Muscle layer of duodenum (tissue), 2 donors: ENCODE results near the gene HOXC4.

Experiments used
- H3K27ac ChIP-seq: one replicate; pipeline ENCODE4 v1.7.0; 2013; ENCODE audit warnings: mild to moderate bottlenecking, low read length
- H3K27me3 ChIP-seq: one replicate; pipeline ENCODE4 v1.7.0; 2013; ENCODE audit warnings: low read depth, mild to moderate bottlenecking, control low read depth, low read length
- H3K36me3 ChIP-seq, 2 donors: one replicate each; pipeline ENCODE4 v1.7.0; 2013; ENCODE audit warnings: low read length in 2 of 2, control low read depth in 1 of 2, mild to moderate bottlenecking in 1 of 2; ENCODE audit not compliant: insufficient read depth in 2 of 2, control insufficient read depth in 1 of 2
- H3K4me1 ChIP-seq, 2 donors: one replicate each; pipeline ENCODE4 v1.7.0; 2013; ENCODE audit warnings: low read length in 2 of 2, mild to moderate bottlenecking in 2 of 2, control low read depth in 1 of 2, moderate library complexity in 1 of 2; ENCODE audit not compliant: insufficient read depth in 2 of 2, control insufficient read depth in 1 of 2
- H3K4me3 ChIP-seq, 2 donors: one replicate each; pipeline ENCODE4 v1.7.0; 2013; ENCODE audit warnings: low read length in 2 of 2, low read depth in 1 of 2, mild to moderate bottlenecking in 1 of 2
- H3K9me3 ChIP-seq, 2 donors: one replicate each; pipeline ENCODE4 v1.7.0; 2013; ENCODE audit warnings: low read length in 2 of 2, control low read depth in 1 of 2, mild to moderate bottlenecking in 1 of 2; ENCODE audit not compliant: control insufficient read depth in 1 of 2
- donor health status: healthy.

HOXC4 gene

GRCh38 chr12:54055552-54055951, 1.9 kb downstream of the HOXC4 start:
- no peak overlapping the region for H3K27ac ChIP-seq
- H3K4me3 ChIP-seq, result peak overlapping the region; percentile 26 to 30
- H3K4me1 ChIP-seq, result peaks cover 0 to 29% of the 10 kb centered on the region in 2 donors
- peaks cover 12% of the 10 kb centered on the region for H3K27me3 ChIP-seq
- H3K9me3 ChIP-seq, result no peaks in the 10 kb centered on the region
- H3K36me3 ChIP-seq, result no peaks in the 10 kb centered on the region

DNA sequence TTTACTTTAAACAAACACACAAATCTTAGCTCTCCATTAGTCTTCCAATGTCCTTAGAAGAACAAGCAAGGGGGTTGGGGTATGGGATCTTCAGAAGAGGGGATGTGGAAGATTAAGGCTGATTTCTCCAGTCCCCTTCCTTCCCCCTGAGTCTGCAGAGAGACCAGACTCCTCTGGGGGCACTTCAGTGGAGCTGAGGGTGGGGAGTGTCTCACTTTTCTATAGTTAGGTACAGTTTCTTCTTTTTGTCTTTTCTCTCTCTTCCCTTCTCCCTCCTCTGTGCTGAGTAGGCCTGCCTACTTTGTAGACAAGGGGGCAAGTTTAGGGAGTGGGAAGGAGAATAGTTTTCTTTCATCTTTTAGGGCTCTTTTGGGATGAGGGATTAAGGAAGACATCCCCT, 2.5 kb downstream of the HOXC4 start:
- peak overlapping the region; percentile 26 to 30 for H3K4me3 ChIP-seq
- peaks cover 0 to 29% of the 10 kb centered on the region in 2 donors for H3K4me1 ChIP-seq
- H3K9me3 ChIP-seq, result no peaks in the 10 kb centered on the region
- H3K36me3 ChIP-seq, result no peaks in the 10 kb centered on the region
- H3K27me3 ChIP-seq, result peaks cover 12% of the 10 kb centered on the region
- H3K27ac ChIP-seq, result no peak overlapping the region

DNA sequence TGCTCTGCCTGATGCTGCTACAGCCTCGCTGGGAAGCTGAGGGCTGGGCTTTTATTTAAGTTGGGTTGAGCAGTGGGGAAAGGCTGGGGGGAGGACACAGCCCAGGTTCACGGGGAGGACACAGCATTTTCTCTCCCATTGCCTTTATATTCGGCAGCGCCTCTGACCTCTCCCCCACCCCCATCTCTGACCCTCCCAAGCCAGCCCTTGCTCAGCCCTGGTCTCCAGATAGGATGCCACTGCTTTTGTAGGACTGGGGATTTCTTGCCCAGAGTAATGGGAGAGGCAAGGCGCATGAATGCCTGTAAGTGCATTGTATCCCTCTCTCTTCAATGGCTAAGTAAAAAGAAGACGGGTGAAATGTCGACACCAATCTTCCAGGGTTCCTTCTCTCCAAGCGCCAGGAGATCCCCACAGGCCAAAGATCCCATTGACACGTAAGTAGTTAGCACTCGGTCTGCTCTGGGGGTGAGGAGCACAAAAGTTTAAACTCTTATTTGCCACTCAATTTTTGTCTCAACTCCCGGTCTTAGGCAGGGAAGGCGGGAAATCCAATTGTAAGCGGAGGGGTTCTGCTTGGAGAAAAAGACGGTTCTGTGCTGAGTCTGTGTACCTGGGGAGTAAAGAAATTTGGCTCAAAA, 4.6 kb downstream of the HOXC4 start:
- H3K36me3 ChIP-seq, result no peaks in the 10 kb centered on the region
- peaks cover 0 to 17% of the 10 kb centered on the region in 2 donors for H3K4me1 ChIP-seq
- H3K4me3 ChIP-seq, result no peak overlapping the region
- H3K27ac ChIP-seq, result no peak overlapping the region
- peaks cover 12% of the 10 kb centered on the region for H3K27me3 ChIP-seq
- H3K9me3 ChIP-seq, result no peaks in the 10 kb centered on the region

DNA sequence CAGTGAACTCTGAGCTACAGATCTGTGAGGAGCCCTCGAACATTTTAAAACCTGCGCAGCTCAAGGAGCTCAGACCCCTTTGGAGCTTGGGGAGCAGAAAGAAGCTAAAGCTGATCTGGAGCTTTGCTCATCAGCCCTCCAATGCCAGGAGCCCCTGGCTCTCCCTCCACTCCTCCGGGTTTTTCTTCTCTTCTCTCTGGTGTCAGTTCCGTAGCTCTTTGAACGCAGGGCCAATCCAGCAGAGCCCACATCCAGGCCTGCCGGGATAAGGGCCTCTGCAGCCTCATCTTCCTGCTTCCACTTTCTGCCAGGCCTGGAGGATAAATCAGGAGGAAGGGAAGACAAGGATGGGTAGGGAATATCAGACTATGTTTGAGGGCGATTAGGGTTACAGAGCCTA, 6.0 kb downstream of the HOXC4 start:
- H3K4me1 ChIP-seq, result peaks cover 0 to 17% of the 10 kb centered on the region in 2 donors
- H3K27me3 ChIP-seq, result peaks cover 14% of the 10 kb centered on the region
- no peak overlapping the region for H3K4me3 ChIP-seq
- H3K27ac ChIP-seq, result peak overlapping the region; percentile 27
- H3K9me3 ChIP-seq, result no peaks in the 10 kb centered on the region
- H3K36me3 ChIP-seq, result no peaks in the 10 kb centered on the region

GRCh38 chr12:54060174-54060974, 6.7 kb downstream of the HOXC4 start:
- no peak overlapping the region for H3K27ac ChIP-seq
- H3K36me3 ChIP-seq, result no peaks in the 10 kb centered on the region
- H3K4me1 ChIP-seq, result peaks cover 0 to 15% of the 10 kb centered on the region in 2 donors
- H3K9me3 ChIP-seq, result no peaks in the 10 kb centered on the region
- no peak overlapping the region for H3K4me3 ChIP-seq
- peaks cover 13% of the 10 kb centered on the region for H3K27me3 ChIP-seq

- H3K4me1 ChIP-seq, result peaks cover 0 to 7% of the 10 kb centered on the region in 2 donors
- no peak overlapping the region for H3K27ac ChIP-seq
- no peaks in the 10 kb centered on the region for H3K9me3 ChIP-seq
- peaks cover 13% of the 10 kb centered on the region for H3K27me3 ChIP-seq
- H3K36me3 ChIP-seq, result no peaks in the 10 kb centered on the region
- no peak overlapping the region for H3K4me3 ChIP-seq
Observed at GRCh38 chr12:54060975-54061778, 7.5 kb downstream of the HOXC4 start.

- Histone ChIP-seq H3K4me3 (no peak overlapping the region), H3K9me3 (no peaks in the 10 kb centered on the region), H3K27me3 (peaks cover 13% of the 10 kb centered on the region), H3K27ac (no peak overlapping the region), H3K4me1 (peaks cover 0 to 6% of the 10 kb centered on the region in 2 donors), H3K36me3 (no peaks in the 10 kb centered on the region)
Observed at GRCh38 chr12:54065677-54066076, 12.0 kb downstream of the HOXC4 start.

DNA sequence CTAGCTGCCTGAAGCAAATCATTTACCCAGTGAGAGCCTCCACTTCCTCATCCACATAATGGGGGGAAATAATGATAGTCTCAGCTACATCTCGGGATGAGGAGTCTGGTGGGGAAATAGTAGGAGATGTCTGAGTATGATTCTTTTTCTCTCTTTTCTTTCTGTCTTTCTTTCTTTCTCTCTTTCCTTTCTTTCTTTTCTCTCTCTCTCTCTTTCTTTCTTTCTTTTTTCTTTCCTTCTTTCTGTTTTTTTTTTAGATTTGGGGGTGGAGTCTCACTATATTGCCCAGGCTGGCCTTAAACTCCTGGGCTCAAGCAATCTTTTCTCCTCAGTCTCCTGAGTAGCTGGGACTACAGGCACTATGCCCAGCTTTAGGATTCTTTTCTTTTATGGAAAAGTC, 12.8 kb downstream of the HOXC4 start:
- H3K4me1 ChIP-seq, result peaks cover 0 to 11% of the 10 kb centered on the region in 2 donors
- no peaks in the 10 kb centered on the region for H3K36me3 ChIP-seq
- H3K4me3 ChIP-seq, result no peak overlapping the region
- H3K27me3 ChIP-seq, result peaks cover 13% of the 10 kb centered on the region
- H3K27ac ChIP-seq, result no peak overlapping the region
- H3K9me3 ChIP-seq, result no peaks in the 10 kb centered on the region

GRCh38 chr12:54068418-54069070, 14.9 kb downstream of the HOXC4 start:
- no peaks in the 10 kb centered on the region for H3K36me3 ChIP-seq
- H3K9me3 ChIP-seq, result no peaks in the 10 kb centered on the region
- H3K4me3 ChIP-seq, result no peak overlapping the region
- H3K27ac ChIP-seq, result no peak overlapping the region
- peaks cover 0 to 18% of the 10 kb centered on the region in 2 donors for H3K4me1 ChIP-seq
- peaks cover 6% of the 10 kb centered on the region for H3K27me3 ChIP-seq

- Histone ChIP-seq H3K27ac (no peak overlapping the region), H3K36me3 (no peaks in the 10 kb centered on the region), H3K9me3 (no peaks in the 10 kb centered on the region), H3K4me3 (no peak overlapping the region), H3K4me1 (peaks cover 0 to 27% of the 10 kb centered on the region in 2 donors), H3K27me3 (no peaks in the 10 kb centered on the region)
Observed at GRCh38 chr12:54071942-54072341, 18.3 kb downstream of the HOXC4 start.

DNA sequence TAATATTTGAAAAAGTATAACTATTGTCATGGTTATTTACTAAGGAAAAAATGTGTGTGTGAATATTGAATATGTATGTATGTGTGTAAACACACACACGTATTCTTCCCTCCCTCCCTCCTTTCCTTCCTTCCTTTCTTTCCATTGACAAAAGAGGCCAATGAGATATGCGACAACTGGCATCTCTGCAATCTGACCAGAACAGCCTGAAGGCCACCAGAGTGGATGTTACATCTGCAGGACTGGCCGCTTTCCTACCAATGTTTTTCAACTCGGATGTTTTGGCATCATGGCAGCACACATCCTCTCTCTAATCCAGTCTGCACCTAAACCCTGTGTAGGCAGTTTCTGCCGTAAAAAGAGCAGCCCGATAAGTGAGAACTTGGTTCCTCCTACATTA, 20.7 kb downstream of the HOXC4 start:
- Histone ChIP-seq H3K27ac (no peak overlapping the region), H3K4me3 (no peak overlapping the region), H3K9me3 (no peaks in the 10 kb centered on the region), H3K4me1 (peaks cover 0 to 21% of the 10 kb centered on the region in 2 donors), H3K36me3 (no peaks in the 10 kb centered on the region), H3K27me3 (no peaks in the 10 kb centered on the region)
